Measurements from ENCODE around the gene B4GALNT4. TPM values are rescaled to one million over a fixed set of nuclear protein-coding genes. Genes with fewer than 3 reads are reported as not detected.

Gene B4GALNT4
- total and polyA plus RNA-seq, 2 of the 4 experiments (the other 2 are of a cell fraction) = 5.2 to 38.6 TPM

- no peak overlapping the region for H3K4me3 ChIP-seq (ENCODE audit: insufficient read depth, low read depth, low read length)
- TF ChIP-seq MAFK (IDR thresholded peaks at IDR 0.05; ENCODE audit: low read depth, low read length) (no peak), RCOR1 (IDR thresholded peaks at IDR 0.05; ENCODE audit: insufficient replicate concordance, low read length) (no peak), POLR2A (IDR thresholded peaks at IDR 0.05; ENCODE audit: low read depth, low read length) (no peak), ELK1 (IDR thresholded peaks at IDR 0.05; ENCODE audit: borderline replicate concordance, low read depth, low read length) (no peak)
- in situ Hi-C loops (cut with MboI; ENCODE audit: low sequenced_read_pairs) (no loop called here), dilution Hi-C loops (cut with HindIII; ENCODE audit: low sequenced_read_pairs, unreplicated experiment) (no loop called here), intact Hi-C loops (cut with micrococcal nuclease) (no loop called here)
- no peak overlapping the region for H3K23ac ChIP-seq (ENCODE audit: low read depth, low read length)
- no peaks in the 10 kb centered on the region for H3K9me1 ChIP-seq (ENCODE audit: insufficient read depth, low read length)
- peaks cover 12% of the 10 kb centered on the region for H3K4me1 ChIP-seq (ENCODE audit: control insufficient read depth, insufficient read depth, low read length)
- H4K8ac ChIP-seq (ENCODE audit: low read depth in 2 of 2, low read length in 2 of 2) = no peak overlapping the region
- H3K9ac ChIP-seq (ENCODE audit: low read depth, low read length) = no peak overlapping the region
- no peak overlapping the region for H2BK15ac ChIP-seq (ENCODE audit: low read depth, low read length)
- H4K91ac ChIP-seq (ENCODE audit: insufficient read depth, low read depth, low read length) = no peak overlapping the region
- no peaks in the 10 kb centered on the region for H3K27me3 ChIP-seq (ENCODE audit: control insufficient read depth, insufficient read depth, low read length)
- WGBS, 2 experiments (ENCODE audit: extremely low coverage in 2 of 2, insufficient read length in 1 of 2) = 84% methylated on average over 16 of the region's 19 CpGs; no CpG with 5 or more reads in 1 of the 2 experiments
- no peaks in the 10 kb centered on the region for H4K20me1 ChIP-seq (ENCODE audit: insufficient read depth, low read length)
- H3K36me3 ChIP-seq (ENCODE audit: control insufficient read depth, insufficient read depth, low read length) = no peaks in the 10 kb centered on the region
- H3K4ac ChIP-seq (ENCODE audit: low read depth, low read length) = no peak overlapping the region
- ChIA-PET CTCF (no interaction called here), POLR2A (ENCODE audit: unreplicated experiment) (no interaction called here)
- H3K27ac ChIP-seq (ENCODE audit: insufficient read depth, low read length) = no peak overlapping the region
- no peaks in the 10 kb centered on the region for H3K79me1 ChIP-seq (ENCODE audit: low read depth in 1 of 2, low read length in 2 of 2)
- H3K9me3 ChIP-seq (ENCODE audit: control insufficient read depth, insufficient read depth, low read length) = no peaks in the 10 kb centered on the region
- DNase-seq (no peak), ATAC-seq (ENCODE audit: low read depth) (no peak)
- H3K18ac ChIP-seq (ENCODE audit: low read depth, low read length) = no peak overlapping the region
- no peak overlapping the region for H2BK5ac ChIP-seq (ENCODE audit: low read depth, low read length, poor library complexity, severe bottlenecking)
- H4K5ac ChIP-seq (ENCODE audit: low read depth, low read length) = no peak overlapping the region
- H2BK20ac ChIP-seq (ENCODE audit: low read depth, low read length) = no peak overlapping the region
- H3K14ac ChIP-seq (replicated peaks; ENCODE audit: low read depth, low read length) = no peak overlapping the region
- H3K4me2 ChIP-seq (ENCODE audit: low read depth, low read length) = no peak overlapping the region
- no TSS peak for BruUV-seq (replicated peaks)
- no peak overlapping the region for H2AK5ac ChIP-seq (ENCODE audit: low read depth, low read length)
- no peak overlapping the region for H2BK120ac ChIP-seq (ENCODE audit: low read depth, low read length)
- H3K56ac ChIP-seq (ENCODE audit: extremely low read depth, insufficient read depth, low read length) = no peak overlapping the region
- H2AK9ac ChIP-seq (replicated peaks; ENCODE audit: low read depth, low read length, poor library complexity) = no peak overlapping the region
- H2AFZ ChIP-seq (replicated peaks; ENCODE audit: low read length, poor library complexity) = no peak overlapping the region
Measured at GRCh38 chr11:331358-332060, 37.8 kb upstream of the B4GALNT4 start.
